Suprapubic skin (tissue), 4 donors: Measurements from ENCODE around the gene ZNF81. TPM values are rescaled to one million over a fixed set of nuclear protein-coding genes. Genes with fewer than 3 reads are reported as not detected.
"Not testable (repeated sequence)": the region's sequence is repeated elsewhere in the genome, so short reads cannot be mapped to it uniquely, and the experiment has no call there.

Experiments used
- DNase-seq, 2 donors: peaks; one replicate each; pipeline ENCODE4 v3.0.0-alpha.2; 2019; ENCODE audit warnings: low spot score in 2 of 2
- H3K27ac ChIP-seq: fragments of 200-600 bp; sonication (generic); one replicate; pipeline ENCODE4 v1.5.1; 2019
- H3K27me3 ChIP-seq: fragments of 200-600 bp; sonication (generic); one replicate; pipeline ENCODE4 v1.5.1; 2019
- H3K36me3 ChIP-seq: fragments of 200-600 bp; sonication (generic); one replicate; pipeline ENCODE4 v1.5.1; 2019
- H3K4me1 ChIP-seq: fragments of 200-600 bp; sonication (generic); one replicate; pipeline ENCODE4 v1.5.1; 2019
- H3K4me3 ChIP-seq: fragments of 200-600 bp; sonication (generic); one replicate; pipeline ENCODE4 v1.5.1; 2019; ENCODE audit warnings: mild to moderate bottlenecking
- H3K9me3 ChIP-seq: fragments of 200-600 bp; sonication (generic); one replicate; pipeline ENCODE4 v1.5.1; 2019
- CTCF ChIP-seq, 2 donors: fragments of 200-600 bp in 1 of 2; fragments of 450-650 bp in 1 of 2; sonication (generic) in 1 of 2; IDR thresholded peaks; one replicate each; pipeline ENCODE4 v1.5.1; 2016 to 2019; ENCODE audit warnings: antibody characterized with exemption in 2 of 2, mild to moderate bottlenecking in 1 of 2, moderate library complexity in 1 of 2
- EP300 ChIP-seq: sonication (generic); formaldehyde crosslinking; IDR thresholded peaks from one replicate; pipeline ENCODE4 v1.6.1; 2017; ENCODE audit warnings: antibody characterized with exemption
- POLR2A ChIP-seq, 2 donors: fragments of 450-650 bp; IDR thresholded peaks; one replicate each; pipeline ENCODE4 v1.6.1; 2017; ENCODE audit warnings: antibody characterized with exemption in 2 of 2, mild to moderate bottlenecking in 2 of 2, moderate library complexity in 2 of 2
- POLR2AphosphoS5 ChIP-seq, 3 donors: sonication (generic); formaldehyde crosslinking; IDR thresholded peaks; one replicate each; pipeline ENCODE4 v1.6.1; 2017; ENCODE audit warnings: antibody characterized with exemption in 3 of 3
- WGBS: methylation state at CpG from one replicate; pipeline ENCODE4 v1.1.5; 2018; 5-methylcytosine and 5-hydroxymethylcytosine counted together
- total RNA-seq, 4 donors: library from RNA; depleted of rRNA; stranded (reverse); fragments of >200 nt; gene quantifications; one replicate each; pipeline ENCODE4 v1.1.0, GENCODE V29; 2016

ZNF81 gene
- total RNA-seq, 4 donors from 2014 or later, result 4.6 to 10.6 (median 6.9) TPM

- H3K4me3 ChIP-seq, result no peak overlapping the region
- no peak overlapping the region for H3K27ac ChIP-seq
- H3K4me1 ChIP-seq, result no peaks in the 10 kb centered on the region
- DNase-seq, result no peak
- no peaks in the 10 kb centered on the region for H3K27me3 ChIP-seq
- no peaks in the 10 kb centered on the region for H3K9me3 ChIP-seq
- no peak for TF ChIP-seq CTCF (IDR thresholded peaks at IDR 0.05)
- no peak for TF ChIP-seq POLR2AphosphoS5 (IDR thresholded peaks at IDR 0.05)
- TF ChIP-seq POLR2A (IDR thresholded peaks at IDR 0.05), result no peak
- TF ChIP-seq EP300, result no peak
- WGBS, result 67% methylated on average over 4 of the region's 4 CpGs
- H3K36me3 ChIP-seq, result no peaks in the 10 kb centered on the region
These were observed 64.1 kb downstream of the ZNF81 start for GRCh38 chrX:47900833-47901232.

GRCh38 chrX:47902161-47902560 is 65.5 kb downstream of the ZNF81 start:
- H3K4me3 ChIP-seq, result no peak overlapping the region
- no peak for DNase-seq
- no peaks in the 10 kb centered on the region for H3K4me1 ChIP-seq
- no peak overlapping the region for H3K27ac ChIP-seq
- TF ChIP-seq POLR2A (IDR thresholded peaks at IDR 0.05) (no peak), POLR2AphosphoS5 (IDR thresholded peaks at IDR 0.05) (no peak), EP300 (no peak), CTCF (IDR thresholded peaks at IDR 0.05) (no peak)
- H3K36me3 ChIP-seq, result no peaks in the 10 kb centered on the region
- no peaks in the 10 kb centered on the region for H3K9me3 ChIP-seq
- H3K27me3 ChIP-seq, result no peaks in the 10 kb centered on the region
- 86% methylated on average over 2 of the region's 2 CpGs for WGBS

GRCh38 chrX:47915886-47916493 is 79.3 kb downstream of the ZNF81 start:
- TF ChIP-seq POLR2AphosphoS5 (IDR thresholded peaks at IDR 0.05) (no peak), CTCF (IDR thresholded peaks at IDR 0.05) (no peak), POLR2A (IDR thresholded peaks at IDR 0.05) (no peak), EP300 (no peak)
- DNase-seq, result no peak
- Histone ChIP-seq H3K36me3 (peaks cover 10% of the 10 kb centered on the region), H3K9me3 (no peaks in the 10 kb centered on the region), H3K4me1 (no peaks in the 10 kb centered on the region), H3K27me3 (no peaks in the 10 kb centered on the region), H3K4me3 (no peak overlapping the region), H3K27ac (no peak overlapping the region)
- WGBS, result 81% methylated on average over 2 of the region's 2 CpGs

GRCh38 chrX:47918274-47918673 is 81.6 kb downstream of the ZNF81 start:
- TF ChIP-seq CTCF (IDR thresholded peaks at IDR 0.05) (no peak), POLR2AphosphoS5 (IDR thresholded peaks at IDR 0.05) (no peak), POLR2A (IDR thresholded peaks at IDR 0.05) (no peak), EP300 (no peak)
- peaks cover 10% of the 10 kb centered on the region for H3K36me3 ChIP-seq
- no peaks in the 10 kb centered on the region for H3K9me3 ChIP-seq
- no peak for DNase-seq
- no peak overlapping the region for H3K27ac ChIP-seq
- WGBS, result 72% methylated on average over 1 of the region's 1 CpG
- H3K4me3 ChIP-seq, result no peak overlapping the region
- H3K27me3 ChIP-seq, result no peaks in the 10 kb centered on the region
- no peaks in the 10 kb centered on the region for H3K4me1 ChIP-seq

- Histone ChIP-seq H3K27me3 (no peaks in the 10 kb centered on the region), H3K27ac (no peak overlapping the region), H3K9me3 (no peaks in the 10 kb centered on the region), H3K4me3 (no peak overlapping the region), H3K4me1 (no peaks in the 10 kb centered on the region), H3K36me3 (no peaks in the 10 kb centered on the region)
- no peak for DNase-seq
- TF ChIP-seq POLR2AphosphoS5 (IDR thresholded peaks at IDR 0.05), result no peak
- TF ChIP-seq CTCF (IDR thresholded peaks at IDR 0.05), result no peak
- TF ChIP-seq EP300, result no peak
- no peak for TF ChIP-seq POLR2A (IDR thresholded peaks at IDR 0.05)
- 84% methylated on average over 2 of the region's 2 CpGs for WGBS
These were observed 90.5 kb downstream of the ZNF81 start for GRCh38 chrX:47927212-47927611.

- H3K9me3 ChIP-seq, H3K27me3 ChIP-seq, H3K36me3 ChIP-seq, H3K4me3 ChIP-seq, DNase-seq, H3K4me1 ChIP-seq, H3K27ac ChIP-seq: not testable (repeated sequence)
- WGBS, result 83% methylated on average over 3 of the region's 3 CpGs
These were observed 95.3 kb downstream of the ZNF81 start for GRCh38 chrX:47931970-47932369.
